Subcutaneous abdominal adipose tissue (tissue), 5 donors: ENCODE data around the gene PIGX.
"Not testable (repeated sequence)": the region's sequence is repeated elsewhere in the genome, so short reads cannot be mapped to it uniquely, and the experiment has no call there.

Source experiments
- H3K27ac ChIP-seq: one replicate; pipeline ENCODE4 v1.7.0; 2013; ENCODE audit warnings: low read depth, mild to moderate bottlenecking, inconsistent platforms, low read length, moderate library complexity
- H3K27me3 ChIP-seq, 5 donors: one replicate each; pipeline ENCODE4 v1.7.0; 2013; ENCODE audit warnings: low read length in 5 of 5, inconsistent platforms in 1 of 5; ENCODE audit not compliant: control insufficient read depth in 5 of 5, insufficient read depth in 4 of 5
- H3K36me3 ChIP-seq, 5 donors: one replicate each; pipeline ENCODE4 v1.7.0; 2013; ENCODE audit warnings: low read length in 5 of 5; ENCODE audit not compliant: control insufficient read depth in 5 of 5, insufficient read depth in 5 of 5
- H3K4me1 ChIP-seq, 5 donors: one replicate each; pipeline ENCODE4 v1.7.0; 2013; ENCODE audit warnings: low read length in 5 of 5, mild to moderate bottlenecking in 3 of 5, moderate library complexity in 1 of 5; ENCODE audit not compliant: control insufficient read depth in 5 of 5, insufficient read depth in 5 of 5
- H3K4me3 ChIP-seq, 5 donors: one replicate each; pipeline ENCODE4 v1.7.0; 2013; ENCODE audit warnings: low read length in 5 of 5, low read depth in 1 of 5
- H3K9ac ChIP-seq, 5 donors: one replicate each; pipeline ENCODE4 v1.7.0; 2013; ENCODE audit warnings: low read length in 5 of 5, mild to moderate bottlenecking in 4 of 5, moderate library complexity in 3 of 5
- H3K9me3 ChIP-seq, 5 donors: one replicate each; pipeline ENCODE4 v1.7.0; 2013; ENCODE audit warnings: low read length in 5 of 5; ENCODE audit not compliant: control insufficient read depth in 5 of 5
- donor health status: healthy.
- donor health status: healthy.
- donor health status: healthy.
- donor health status: healthy.
- donor health status: healthy.

The PIGX gene

DNA sequence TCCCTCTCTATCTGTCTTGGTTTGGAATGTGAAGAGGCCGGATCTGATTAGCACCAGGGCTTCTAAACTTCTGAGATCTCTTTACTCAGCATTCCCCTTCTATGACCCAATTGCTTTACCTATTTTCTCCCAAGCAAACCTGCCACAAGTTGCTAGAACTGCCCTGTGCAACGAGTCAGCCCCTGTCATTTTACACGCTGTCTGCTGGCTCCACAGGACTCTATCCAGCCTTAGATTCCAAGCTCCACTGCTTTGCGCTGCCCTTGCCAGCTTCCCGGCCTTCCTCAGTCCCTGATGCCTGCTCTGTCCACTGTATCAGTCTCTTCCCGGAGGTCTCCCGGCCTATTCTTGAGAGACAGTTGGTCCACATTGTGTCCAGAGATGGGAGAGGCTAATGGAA lies 12.4 kb upstream of the PIGX start:
- Histone ChIP-seq H3K9ac (no peak overlapping the region), H3K27me3 (peaks cover 0 to 2% (median 0%) of the 10 kb centered on the region in 5 donors), H3K27ac (no peak overlapping the region), H3K4me1 (no peaks in the 10 kb centered on the region), H3K36me3 (no peaks in the 10 kb centered on the region), H3K9me3 (no peaks in the 10 kb centered on the region), H3K4me3 (no peak overlapping the region)

DNA sequence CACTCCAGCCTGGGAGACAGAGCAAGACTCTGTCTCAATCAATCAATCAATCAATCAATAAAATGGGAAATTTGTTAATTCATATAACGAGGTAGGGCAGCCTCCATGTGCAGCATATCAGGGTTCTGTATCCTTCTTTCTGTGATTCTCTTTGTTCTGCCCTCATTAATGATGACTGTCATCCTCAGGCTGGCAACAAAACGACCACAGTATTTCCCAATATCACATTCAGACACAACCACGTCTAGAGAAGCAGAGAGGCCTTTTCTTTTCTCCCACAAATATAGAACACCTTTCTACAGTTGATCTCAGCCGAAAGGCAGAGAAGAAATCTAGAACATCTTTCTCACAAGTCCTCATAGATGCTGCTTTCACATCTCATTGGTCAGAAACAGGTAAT lies 11.4 kb upstream of the PIGX start:
- no peak overlapping the region for H3K4me3 ChIP-seq
- H3K4me1 ChIP-seq, result no peaks in the 10 kb centered on the region
- no peaks in the 10 kb centered on the region for H3K27me3 ChIP-seq
- no peak overlapping the region for H3K9ac ChIP-seq
- no peaks in the 10 kb centered on the region for H3K36me3 ChIP-seq
- H3K27ac ChIP-seq, result no peak overlapping the region
- no peaks in the 10 kb centered on the region for H3K9me3 ChIP-seq

DNA sequence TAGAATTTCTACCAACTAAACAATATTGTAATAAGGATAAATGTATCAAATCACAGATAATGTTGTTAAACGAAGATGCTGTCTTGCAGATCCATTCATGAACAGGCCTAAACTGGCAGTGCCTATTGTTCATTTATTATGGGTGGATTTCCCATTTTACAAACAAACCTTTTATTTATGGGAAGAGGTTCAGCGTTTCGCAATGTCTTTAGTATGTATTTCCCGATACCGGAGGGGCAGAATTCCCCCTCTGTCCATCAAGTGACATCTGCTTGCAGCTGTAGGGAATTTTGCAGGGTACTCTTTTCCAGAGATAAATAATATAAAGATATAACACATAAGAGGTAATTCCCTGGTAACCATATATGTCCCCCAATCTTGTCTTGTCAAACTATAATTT lies 5.8 kb upstream of the PIGX start:
- H3K9ac ChIP-seq, result no peak overlapping the region
- no peak overlapping the region for H3K4me3 ChIP-seq
- H3K4me1 ChIP-seq, result peaks cover 0 to 4% (median 3%) of the 10 kb centered on the region in 5 donors
- H3K27ac ChIP-seq, result no peak overlapping the region
- no peaks in the 10 kb centered on the region for H3K27me3 ChIP-seq
- no peaks in the 10 kb centered on the region for H3K9me3 ChIP-seq
- no peaks in the 10 kb centered on the region for H3K36me3 ChIP-seq

DNA sequence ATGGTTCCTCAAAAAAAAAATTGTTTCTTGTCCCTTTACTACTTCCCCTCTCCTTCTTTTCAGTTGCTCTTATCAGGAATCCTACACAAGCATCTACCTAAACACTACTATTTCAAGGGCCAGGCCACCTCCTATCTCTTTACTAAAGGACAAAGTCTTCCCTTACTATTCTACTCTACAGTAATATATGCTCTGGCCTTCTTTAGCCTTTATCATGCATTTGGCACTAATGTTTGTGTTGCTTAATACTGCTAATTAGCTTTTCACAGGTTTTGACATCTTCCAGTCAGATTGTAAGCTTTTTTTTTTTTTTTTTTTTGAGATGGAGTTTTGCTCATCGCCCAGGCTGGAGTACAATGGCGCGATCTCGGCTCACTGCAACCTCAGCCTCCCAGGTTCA lies 5.4 kb upstream of the PIGX start:
- H3K4me3 ChIP-seq, result no peak overlapping the region
- no peaks in the 10 kb centered on the region for H3K36me3 ChIP-seq
- peaks cover 2 to 8% (median 7%) of the 10 kb centered on the region in 5 donors for H3K4me1 ChIP-seq
- H3K27me3 ChIP-seq, result no peaks in the 10 kb centered on the region
- no peak overlapping the region for H3K9ac ChIP-seq
- H3K9me3 ChIP-seq, result no peaks in the 10 kb centered on the region
- no peak overlapping the region for H3K27ac ChIP-seq

DNA sequence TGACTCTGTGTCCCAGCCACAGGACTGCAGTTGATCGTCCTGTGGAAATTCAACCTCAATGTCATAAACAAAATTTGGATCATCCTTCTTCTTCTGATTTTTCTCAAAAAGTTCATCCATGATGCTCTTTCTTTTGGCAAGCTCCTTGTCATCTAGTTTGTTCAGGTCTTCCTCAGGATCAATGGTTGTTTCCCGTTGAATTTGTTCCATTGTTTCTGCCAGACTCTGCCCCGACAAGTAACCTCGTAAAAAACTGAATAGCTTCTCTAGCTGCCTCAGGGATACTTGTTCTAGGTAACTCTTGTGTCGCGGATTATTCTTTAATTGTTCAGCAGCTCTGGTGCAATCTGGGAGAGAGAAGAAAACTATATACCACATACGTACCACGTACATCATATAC lies 4.6 kb upstream of the PIGX start:
- Histone ChIP-seq H3K9ac (no peak overlapping the region), H3K36me3 (no peaks in the 10 kb centered on the region), H3K4me1 (peaks cover 2 to 11% (median 10%) of the 10 kb centered on the region in 5 donors), H3K27me3 (peaks cover 0 to under 1% (median 0%) of the 10 kb centered on the region in 5 donors), H3K9me3 (no peaks in the 10 kb centered on the region), H3K27ac (no peak overlapping the region), H3K4me3 (no peak overlapping the region)

- no peaks in the 10 kb centered on the region for H3K36me3 ChIP-seq
- H3K4me1 ChIP-seq, result peaks cover 6 to 20% (median 18%) of the 10 kb centered on the region in 5 donors
- H3K4me3 ChIP-seq, result no peak overlapping the region
- no peak overlapping the region for H3K27ac ChIP-seq
- H3K27me3 ChIP-seq, result peaks cover 0 to 2% (median 0%) of the 10 kb centered on the region in 5 donors
- no peak overlapping the region for H3K9ac ChIP-seq
- H3K9me3 ChIP-seq, result no peaks in the 10 kb centered on the region
These were observed 3.7 kb upstream of the PIGX start for GRCh38 chr3:196708467-196708866.

DNA sequence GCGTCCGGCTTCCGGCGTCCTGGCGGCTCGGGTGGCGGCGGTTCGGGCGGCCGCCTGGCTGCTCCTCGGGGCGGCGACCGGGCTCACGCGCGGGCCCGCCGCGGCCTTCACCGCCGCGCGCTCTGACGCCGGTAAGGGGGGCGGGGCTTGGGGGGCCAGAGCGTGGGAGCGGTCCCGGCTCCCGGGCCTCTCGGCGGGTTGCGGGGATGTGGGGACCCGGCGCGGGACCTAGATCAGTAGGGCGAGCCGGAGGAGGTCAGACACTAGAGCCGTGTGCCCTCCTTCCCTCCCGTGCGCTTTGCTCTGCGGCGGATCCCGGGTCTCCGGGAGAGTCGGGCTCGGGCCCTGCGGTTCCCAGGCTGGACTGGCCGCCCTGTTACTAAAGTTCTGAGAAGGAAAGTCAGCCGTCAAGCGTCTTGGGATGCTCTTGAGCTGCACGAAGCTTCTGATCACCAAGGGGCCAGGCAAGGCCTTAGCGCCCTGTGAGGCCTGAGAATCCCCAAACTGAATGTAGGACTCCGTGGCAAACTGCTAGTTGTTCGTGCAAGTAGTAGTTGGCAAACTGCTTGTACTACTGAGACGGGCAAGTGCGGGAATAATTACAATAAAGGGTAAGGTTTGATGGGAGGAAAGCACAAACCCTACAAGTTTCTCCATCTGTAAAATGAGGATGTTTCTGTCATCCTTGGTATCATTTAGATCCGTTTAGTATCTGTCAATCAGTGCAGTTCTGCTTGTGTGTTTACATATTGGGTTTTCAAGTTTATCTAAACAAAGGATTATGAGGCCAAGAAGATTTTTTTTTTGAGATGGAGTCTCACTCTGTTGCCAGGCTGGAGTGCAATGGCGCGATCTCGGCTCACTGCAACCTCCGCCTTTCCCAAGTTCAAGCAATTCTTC lies 587 bp downstream of the PIGX start:
- peak overlapping the region; percentile 20 to 91 (median 87) for H3K9ac ChIP-seq
- H3K27me3 ChIP-seq, result peaks cover 0 to 2% (median 0%) of the 10 kb centered on the region in 5 donors
- no peaks in the 10 kb centered on the region for H3K36me3 ChIP-seq
- H3K4me3 ChIP-seq, result peak overlapping the region; percentile 89 to 93 (median 90)
- peaks cover 6 to 21% (median 19%) of the 10 kb centered on the region in 5 donors for H3K4me1 ChIP-seq
- no peaks in the 10 kb centered on the region for H3K9me3 ChIP-seq
- peak overlapping the region; percentile 86 for H3K27ac ChIP-seq

GRCh38 chr3:196717162-196717561 lies 5.0 kb downstream of the PIGX start:
- H3K27ac ChIP-seq, H3K27me3 ChIP-seq, H3K4me3 ChIP-seq, H3K36me3 ChIP-seq, H3K9ac ChIP-seq, H3K9me3 ChIP-seq: not testable (repeated sequence)
- H3K4me1 ChIP-seq, result peaks cover 4 to 11% (median 10%) of the 10 kb centered on the region in 5 donors

- no peaks in the 10 kb centered on the region for H3K9me3 ChIP-seq
- no peak overlapping the region for H3K4me3 ChIP-seq
- H3K36me3 ChIP-seq, result peaks cover 0 to 10% (median 4%) of the 10 kb centered on the region in 5 donors
- no peak overlapping the region for H3K9ac ChIP-seq
- H3K4me1 ChIP-seq, result no peaks in the 10 kb centered on the region
- H3K27ac ChIP-seq, result no peak overlapping the region
- H3K27me3 ChIP-seq, result no peaks in the 10 kb centered on the region
These were observed 8.9 kb downstream of the PIGX start for GRCh38 chr3:196721097-196721496.

DNA sequence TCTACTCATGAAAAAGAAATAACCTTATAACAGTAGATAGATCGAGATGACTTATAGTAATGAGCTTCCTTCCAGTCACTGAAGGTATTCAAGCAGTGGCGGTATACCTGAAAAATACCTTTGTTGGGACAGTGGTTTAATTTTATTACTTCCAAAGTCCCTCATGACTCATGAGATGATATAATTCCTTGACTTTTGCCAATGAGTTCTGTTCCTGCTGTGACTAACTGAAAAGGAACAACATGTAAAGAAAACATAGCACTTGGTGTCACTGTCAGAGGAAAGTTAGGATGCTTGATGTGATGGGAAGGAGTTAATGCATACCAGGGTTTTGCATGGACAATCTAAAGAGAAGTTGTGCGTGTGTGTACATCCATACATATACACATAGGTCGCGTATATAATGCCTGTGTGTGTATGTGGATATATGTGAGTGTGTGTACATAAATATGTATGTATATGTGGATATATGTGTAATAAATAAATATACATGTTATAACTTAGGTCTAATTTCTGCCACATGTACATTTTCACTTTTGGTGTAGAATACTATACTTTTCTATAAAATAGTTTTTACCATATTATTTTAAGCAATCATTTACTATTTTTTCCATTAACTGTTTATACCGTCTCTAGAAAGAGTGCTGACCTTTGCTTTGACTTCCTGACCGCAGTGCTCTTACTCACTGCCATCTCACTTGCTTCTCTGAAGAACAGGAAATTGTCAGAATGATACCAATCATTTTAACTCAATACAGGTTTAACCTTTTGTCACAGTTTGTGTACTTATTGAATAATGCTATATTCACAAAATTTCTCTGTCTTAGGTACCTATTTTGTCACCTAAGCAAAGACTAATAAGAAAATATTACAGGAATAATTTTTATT lies 14.9 kb downstream of the PIGX start:
- Histone ChIP-seq H3K9ac (no peak overlapping the region), H3K4me1 (no peaks in the 10 kb centered on the region), H3K27ac (no peak overlapping the region), H3K36me3 (peaks cover 3 to 16% (median 15%) of the 10 kb centered on the region in 5 donors), H3K27me3 (no peaks in the 10 kb centered on the region), H3K9me3 (no peaks in the 10 kb centered on the region), H3K4me3 (no peak overlapping the region)
